Body of pancreas (tissue), 4 donors: ENCODE results near the gene THY1. TPM values are rescaled to one million over a fixed set of nuclear protein-coding genes. Genes with fewer than 3 reads are reported as not detected.

Experiments
- ATAC-seq: fragments of 150-250 bp; one replicate; pipeline ENCODE4 v1.9.1; 2016
- DNase-seq, 4 donors: peaks; one replicate each; pipeline ENCODE4 v3.0.0-alpha.2; 2019
- H3K27ac ChIP-seq, 4 donors: fragments of 200-600 bp; sonication (generic); 1 replicate in 3 of 4; 2 replicates in 1 of 4; pipeline versions ENCODE4 v1.5.1 to v1.6.1; 2016 to 2019; ENCODE audit warnings: mild to moderate bottlenecking in 1 of 4, mixed read lengths in 1 of 4, moderate library complexity in 1 of 4
- H3K27me3 ChIP-seq, 2 donors: fragments of 200-600 bp; sonication (generic); one replicate each; pipeline ENCODE4 v1.6.0; 2016; ENCODE audit warnings: mild to moderate bottlenecking in 1 of 2
- H3K36me3 ChIP-seq, 2 donors: fragments of 200-600 bp; sonication (generic); replicated peaks in 1 of 2; 2 replicates each; pipeline ENCODE4 v1.5.1; 2016; ENCODE audit warnings: low read depth in 2 of 2; ENCODE audit not compliant: insufficient read depth in 1 of 2
- H3K4me1 ChIP-seq: fragments of 200-600 bp; sonication (generic); one replicate; pipeline ENCODE4 v1.6.0; 2016
- H3K4me3 ChIP-seq, 2 donors: fragments of 200-600 bp; sonication (generic); 1 replicate in 1 of 2; 2 replicates in 1 of 2; pipeline ENCODE4 v1.5.1; 2016 to 2019
- H3K9me3 ChIP-seq, 3 donors: fragments of 200-600 bp; sonication (generic); 1 replicate in 2 of 3; 2 replicates in 1 of 3; pipeline ENCODE4 v1.5.1; 2016
- POLR2A ChIP-seq, 3 donors: fragments of 450-650 bp; IDR thresholded peaks; one replicate each; pipeline ENCODE4 v1.6.1; 2016; ENCODE audit warnings: antibody characterized with exemption in 3 of 3, mild to moderate bottlenecking in 2 of 3
- WGBS, 2 donors: methylation state at CpG; one replicate each; pipeline ENCODE4 v1.1.5; 2017; 5-methylcytosine and 5-hydroxymethylcytosine counted together
- intact Hi-C: fragments of 100-400 bp; cut with DNase I; formaldehyde crosslinking; loops from one replicate; pipeline ENCODE4 v1.15.1; 2023
- total RNA-seq, 2 donors: library from RNA; depleted of rRNA; stranded (reverse); fragments of >200 nt; gene quantifications; one replicate each; pipeline ENCODE4 v1.1.0, GENCODE V29; 2016
- TF ChIP-seq, protein P1 (sequence below), 7 experiments: fragments of 450-650 bp in 4 of 7; fragments of 200-600 bp in 3 of 7; sonication (generic) in 3 of 7; IDR thresholded peaks; one replicate each; pipeline ENCODE4 v1.5.1; 2016 to 2019; ENCODE audit warnings: antibody characterized with exemption in 7 of 7

THY1 gene
- total RNA-seq, 2 donors from 2014 or later = 6.9 to 9.9 TPM

DNA sequence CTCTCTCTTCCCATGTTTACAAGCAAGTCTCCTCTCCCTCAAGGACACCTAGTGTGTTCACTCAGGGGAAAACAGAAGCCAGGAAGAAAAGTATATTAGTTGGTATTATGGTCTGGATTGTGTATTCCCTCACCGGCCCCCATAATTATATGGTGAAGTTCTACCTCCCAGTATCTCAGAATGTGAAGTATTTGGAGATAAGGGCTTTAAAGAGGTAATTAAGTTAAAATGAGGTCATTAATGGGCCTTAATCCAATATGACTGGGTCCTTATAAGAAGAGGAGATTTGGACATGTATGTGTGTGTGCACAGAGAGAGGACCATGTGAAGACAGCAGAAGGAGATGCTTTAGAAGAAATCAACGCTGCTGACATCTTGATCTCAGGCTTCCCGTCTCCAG is 26.5 kb upstream of the THY1 start:
- Histone ChIP-seq H3K27ac (no peak overlapping the region), H3K4me1 (no peaks in the 10 kb centered on the region), H3K36me3 (no peaks in the 10 kb centered on the region), H3K27me3 (no peaks in the 10 kb centered on the region), H3K9me3 (no peaks in the 10 kb centered on the region), H3K4me3 (no peak overlapping the region)
- no peak for DNase-seq
- WGBS, 2 donors = 74 to 81% methylated on average over 3 of the region's 3 CpGs
- intact Hi-C loops = no loop called here
- TF ChIP-seq, protein P1, sequence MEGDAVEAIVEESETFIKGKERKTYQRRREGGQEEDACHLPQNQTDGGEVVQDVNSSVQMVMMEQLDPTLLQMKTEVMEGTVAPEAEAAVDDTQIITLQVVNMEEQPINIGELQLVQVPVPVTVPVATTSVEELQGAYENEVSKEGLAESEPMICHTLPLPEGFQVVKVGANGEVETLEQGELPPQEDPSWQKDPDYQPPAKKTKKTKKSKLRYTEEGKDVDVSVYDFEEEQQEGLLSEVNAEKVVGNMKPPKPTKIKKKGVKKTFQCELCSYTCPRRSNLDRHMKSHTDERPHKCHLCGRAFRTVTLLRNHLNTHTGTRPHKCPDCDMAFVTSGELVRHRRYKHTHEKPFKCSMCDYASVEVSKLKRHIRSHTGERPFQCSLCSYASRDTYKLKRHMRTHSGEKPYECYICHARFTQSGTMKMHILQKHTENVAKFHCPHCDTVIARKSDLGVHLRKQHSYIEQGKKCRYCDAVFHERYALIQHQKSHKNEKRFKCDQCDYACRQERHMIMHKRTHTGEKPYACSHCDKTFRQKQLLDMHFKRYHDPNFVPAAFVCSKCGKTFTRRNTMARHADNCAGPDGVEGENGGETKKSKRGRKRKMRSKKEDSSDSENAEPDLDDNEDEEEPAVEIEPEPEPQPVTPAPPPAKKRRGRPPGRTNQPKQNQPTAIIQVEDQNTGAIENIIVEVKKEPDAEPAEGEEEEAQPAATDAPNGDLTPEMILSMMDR (IDR thresholded peaks at IDR 0.05) = no peak
- TF ChIP-seq POLR2A (IDR thresholded peaks at IDR 0.05) = no peak
- ATAC-seq = no peak

DNA sequence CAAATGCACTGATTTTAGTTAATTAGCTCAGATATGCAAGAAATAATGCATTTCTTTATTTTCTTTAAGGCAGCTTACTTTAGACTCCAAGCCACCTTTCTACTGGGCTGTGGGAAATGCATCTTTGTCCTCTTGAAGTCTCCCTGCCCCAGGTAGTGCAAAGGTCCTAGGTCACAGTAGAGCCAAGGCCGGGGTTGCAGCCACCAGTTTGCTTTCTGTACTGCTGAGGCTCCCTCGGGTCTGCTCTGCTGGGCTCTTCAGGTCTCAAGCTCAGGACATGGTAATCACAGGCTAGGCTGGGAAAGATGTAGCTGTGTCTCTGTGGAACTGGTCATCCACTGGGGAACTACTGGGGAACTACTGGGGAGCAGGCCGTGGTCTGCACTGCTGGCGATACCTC is 25.4 kb upstream of the THY1 start:
- ATAC-seq (no peak), DNase-seq (no peak)
- no peaks in the 10 kb centered on the region for H3K27me3 ChIP-seq
- no peak for TF ChIP-seq POLR2A (IDR thresholded peaks at IDR 0.05)
- TF ChIP-seq, protein P1 (IDR thresholded peaks at IDR 0.05) = no peak
- H3K9me3 ChIP-seq = no peaks in the 10 kb centered on the region
- H3K4me1 ChIP-seq = no peaks in the 10 kb centered on the region
- no peak overlapping the region for H3K27ac ChIP-seq
- no peaks in the 10 kb centered on the region for H3K36me3 ChIP-seq
- intact Hi-C loops = no loop called here
- H3K4me3 ChIP-seq = no peak overlapping the region
- WGBS, 2 donors = 75 to 82% methylated on average over 4 of the region's 4 CpGs

GRCh38 chr11:119447664-119448242 is 24.8 kb upstream of the THY1 start:
- no peaks in the 10 kb centered on the region for H3K9me3 ChIP-seq
- DNase-seq = no peak
- no peak for TF ChIP-seq POLR2A (IDR thresholded peaks at IDR 0.05)
- TF ChIP-seq, protein P1 (IDR thresholded peaks at IDR 0.05) = no peak
- ATAC-seq = no peak
- no peak overlapping the region for H3K27ac ChIP-seq
- no peaks in the 10 kb centered on the region for H3K27me3 ChIP-seq
- intact Hi-C loops = no loop called here
- no peak overlapping the region for H3K4me3 ChIP-seq
- H3K36me3 ChIP-seq = no peaks in the 10 kb centered on the region
- H3K4me1 ChIP-seq = no peaks in the 10 kb centered on the region
- WGBS, 2 donors = 69 to 89% methylated on average over 4 to 5 of the region's 5 CpGs

GRCh38 chr11:119446871-119447663 is 24.1 kb upstream of the THY1 start:
- intact Hi-C loops = no loop called here
- no peak overlapping the region for H3K27ac ChIP-seq
- H3K4me1 ChIP-seq = no peaks in the 10 kb centered on the region
- no peaks in the 10 kb centered on the region for H3K9me3 ChIP-seq
- no peak overlapping the region for H3K4me3 ChIP-seq
- 63 to 75% methylated on average over 6 to 10 of the region's 10 CpGs for WGBS, 2 donors
- H3K36me3 ChIP-seq = no peaks in the 10 kb centered on the region
- ATAC-seq (no peak), DNase-seq (no peak)
- TF ChIP-seq POLR2A (IDR thresholded peaks at IDR 0.05) = no peak
- TF ChIP-seq, protein P1 (IDR thresholded peaks at IDR 0.05) = no peak
- H3K27me3 ChIP-seq = no peaks in the 10 kb centered on the region
